GM23248 (cell line): ENCODE data around the gene MARCHF3. TPM values are rescaled to one million over a fixed set of nuclear protein-coding genes. Genes with fewer than 3 reads are reported as not detected.

Experiments
- DNase-seq: peaks from one replicate; pipeline ENCODE4 v3.0.0-alpha.2; 2015
- H2AFZ ChIP-seq: fragments of 200-600 bp; sonication (generic); 2 replicates; pipeline ENCODE4 v1.6.1; 2016; ENCODE audit warnings: antibody characterized with exemption
- H3F3A ChIP-seq: fragments of 200-600 bp; sonication (generic); 2 replicates; pipeline ENCODE4 v1.6.1; 2016; ENCODE audit warnings: mild to moderate bottlenecking, antibody characterized with exemption, mixed run types; ENCODE audit not compliant: insufficient read depth
- H3K27ac ChIP-seq: fragments of 200-600 bp; sonication (generic); 2 replicates; pipeline ENCODE4 v1.5.1; 2016; ENCODE audit warnings: mild to moderate bottlenecking
- H3K27me3 ChIP-seq: fragments of 200-600 bp; sonication (generic); replicated peaks from 2 replicates; pipeline ENCODE4 v1.6.1; 2016; ENCODE audit warnings: mild to moderate bottlenecking; ENCODE audit not compliant: insufficient read depth
- H3K36me3 ChIP-seq: fragments of 200-600 bp; sonication (generic); 2 replicates; pipeline ENCODE4 v1.6.1; 2016; ENCODE audit warnings: low read depth, mild to moderate bottlenecking
- H3K4me1 ChIP-seq: fragments of 200-600 bp; sonication (generic); 2 replicates; pipeline ENCODE4 v1.6.1; 2016; ENCODE audit warnings: mild to moderate bottlenecking; ENCODE audit not compliant: insufficient read depth
- H3K4me2 ChIP-seq: fragments of 200-600 bp; sonication (generic); one replicate; pipeline ENCODE4 v1.6.1; 2016; ENCODE audit warnings: mild to moderate bottlenecking; ENCODE audit not compliant: unreplicated experiment
- H3K4me3 ChIP-seq: fragments of 200-600 bp; sonication (generic); 2 replicates; pipeline ENCODE4 v1.5.1; 2016; ENCODE audit warnings: mild to moderate bottlenecking
- H3K79me2 ChIP-seq: fragments of 200-600 bp; sonication (generic); 2 replicates; pipeline ENCODE4 v1.6.1; 2016; ENCODE audit warnings: mild to moderate bottlenecking; ENCODE audit not compliant: insufficient read depth
- H3K9ac ChIP-seq: fragments of 200-600 bp; sonication (generic); 2 replicates; pipeline ENCODE4 v1.6.1; 2016; ENCODE audit warnings: mild to moderate bottlenecking
- H3K9me2 ChIP-seq: fragments of 200-600 bp; sonication (generic); 2 replicates; pipeline ENCODE4 v1.6.1; 2016; ENCODE audit warnings: mixed run types, mild to moderate bottlenecking, moderate library complexity; ENCODE audit not compliant: insufficient read depth
- H3K9me3 ChIP-seq: fragments of 200-600 bp; sonication (generic); one replicate; pipeline ENCODE4 v1.6.1; 2017; ENCODE audit warnings: low read depth
- H4K20me1 ChIP-seq: fragments of 200-600 bp; sonication (generic); 2 replicates; pipeline ENCODE4 v1.6.0; 2016; ENCODE audit not compliant: insufficient read depth
- EZH2 ChIP-seq: fragments of 200-600 bp; sonication (generic); IDR thresholded peaks from 2 replicates; pipeline ENCODE4 v1.6.1; 2018; ENCODE audit warnings: antibody characterized with exemption, mild to moderate bottlenecking; ENCODE audit not compliant: insufficient read depth, poor library complexity, severe bottlenecking
- EZH2phosphoT487 ChIP-seq: fragments of 200-600 bp; sonication (generic); IDR thresholded peaks from 2 replicates; pipeline ENCODE4 v1.6.1; 2018; ENCODE audit warnings: antibody characterized with exemption, moderate library complexity, mild to moderate bottlenecking, low read depth; ENCODE audit not compliant: insufficient read depth
- WGBS, 2 experiments: methylation state at CpG; one replicate each; pipeline ENCODE4 v1.1.6; 2015 to 2017; ENCODE audit warnings: low lambda C conversion rate in 2 of 2, low coverage in 1 of 2; ENCODE audit errors: missing lambda C conversion rate in 2 of 2; 5-methylcytosine and 5-hydroxymethylcytosine counted together
- in situ Hi-C: fragments of 300-500 bp; cut with MboI; formaldehyde crosslinking; loops from 2 replicates; pipeline ENCODE4 v1.15.0; 2020
- polyA plus RNA-seq: library from polyadenylated mRNA; unstranded; fragments of >200 nt; fragmentation: Nextera tagmentation; extraction: Ambion mirVana; gene quantifications from 2 replicates; pipeline ENCODE4 v1.2.1, GENCODE V29; 2016
- total RNA-seq: library from RNA; depleted of rRNA; stranded (reverse); fragments of >200 nt; shearing (Covaris generic); gene quantifications from 2 replicates; pipeline ENCODE4 v1.2.3, GENCODE V29; 2014

The MARCHF3 gene
- total and polyA plus RNA-seq, 2 experiments from 2014 or later = 3.8 to 5.8 TPM

DNA sequence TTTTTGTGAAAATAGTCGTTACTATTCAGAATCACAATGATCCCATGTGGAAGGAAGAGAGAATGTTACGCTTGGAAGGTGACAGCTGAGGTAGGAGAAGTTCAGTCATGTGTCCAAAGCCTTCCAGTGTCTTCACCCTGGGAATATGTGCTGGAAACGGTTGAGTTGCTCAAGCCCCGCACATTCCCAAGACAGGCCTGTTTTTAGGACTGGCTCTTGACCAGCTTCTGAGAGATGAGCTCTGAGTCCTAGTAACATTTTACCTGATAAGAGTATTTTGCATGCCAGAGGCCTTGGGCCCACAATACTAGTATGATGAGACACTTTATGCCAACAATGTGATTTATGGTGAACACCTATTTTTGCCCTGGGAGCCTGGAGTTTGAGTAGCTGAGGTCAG, 151.7 kb downstream of the MARCHF3 start:
- Histone ChIP-seq H3K36me3 (no peaks in the 10 kb centered on the region), H3K4me3 (no peak overlapping the region), H3F3A (peaks cover 6% of the 10 kb centered on the region; the same call in 1 of the 2 replicates), H4K20me1 (no peaks in the 10 kb centered on the region), H3K27ac (no peak overlapping the region), H2AFZ (no peak overlapping the region), H3K9me2 (no peaks in the 10 kb centered on the region), H3K79me2 (no peaks in the 10 kb centered on the region), H3K9me3 (no peaks in the 10 kb centered on the region), H3K4me1 (peaks cover 3% of the 10 kb centered on the region), H3K4me2 (no peak overlapping the region), H3K27me3 (no peaks in the 10 kb centered on the region), H3K9ac (no peak overlapping the region)
- WGBS, 2 experiments = 90 to 91% methylated on average over 4 of the region's 4 CpGs
- no peak for DNase-seq
- TF ChIP-seq EZH2 (no peak), EZH2phosphoT487 (no peak)
- in situ Hi-C loops = no loop called here

DNA sequence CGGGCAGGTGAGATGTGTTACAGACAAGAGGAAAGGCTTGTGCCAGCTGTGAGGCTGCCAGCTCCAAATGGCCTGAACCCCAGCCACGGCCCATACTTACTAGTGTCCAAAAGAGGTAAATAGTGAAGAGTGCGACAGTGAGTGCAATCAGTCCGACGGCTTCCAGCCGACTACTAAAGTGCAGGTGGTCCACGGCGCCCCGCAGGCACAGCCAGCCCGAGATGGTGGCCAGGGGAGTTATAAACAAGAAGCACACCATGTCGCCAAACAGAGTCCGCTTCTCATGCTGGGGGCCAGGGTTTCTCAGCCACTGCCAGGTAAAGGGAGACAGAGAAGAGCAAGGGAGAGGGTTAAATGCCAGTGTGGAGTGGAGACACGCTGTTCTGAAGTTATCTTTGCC, 152.3 kb downstream of the MARCHF3 start:
- no peak overlapping the region for H3K4me2 ChIP-seq
- no peaks in the 10 kb centered on the region for H3K79me2 ChIP-seq
- DNase-seq = no peak
- H2AFZ ChIP-seq = no peak overlapping the region
- H3K4me3 ChIP-seq = no peak overlapping the region
- WGBS, 2 experiments = 96% methylated on average over 13 of the region's 13 CpGs
- no peaks in the 10 kb centered on the region for H3K36me3 ChIP-seq
- H3K27ac ChIP-seq = no peak overlapping the region
- H3K27me3 ChIP-seq = no peaks in the 10 kb centered on the region
- H3K9ac ChIP-seq = no peak overlapping the region
- H3F3A ChIP-seq = 0 out of 2 replicates have a peak, but pooled peaks cover under 1% of the 10 kb centered on the region
- no peaks in the 10 kb centered on the region for H3K9me2 ChIP-seq
- H4K20me1 ChIP-seq = no peaks in the 10 kb centered on the region
- TF ChIP-seq EZH2 (no peak), EZH2phosphoT487 (no peak)
- no peaks in the 10 kb centered on the region for H3K4me1 ChIP-seq
- in situ Hi-C loops = no loop called here
- no peaks in the 10 kb centered on the region for H3K9me3 ChIP-seq

DNA sequence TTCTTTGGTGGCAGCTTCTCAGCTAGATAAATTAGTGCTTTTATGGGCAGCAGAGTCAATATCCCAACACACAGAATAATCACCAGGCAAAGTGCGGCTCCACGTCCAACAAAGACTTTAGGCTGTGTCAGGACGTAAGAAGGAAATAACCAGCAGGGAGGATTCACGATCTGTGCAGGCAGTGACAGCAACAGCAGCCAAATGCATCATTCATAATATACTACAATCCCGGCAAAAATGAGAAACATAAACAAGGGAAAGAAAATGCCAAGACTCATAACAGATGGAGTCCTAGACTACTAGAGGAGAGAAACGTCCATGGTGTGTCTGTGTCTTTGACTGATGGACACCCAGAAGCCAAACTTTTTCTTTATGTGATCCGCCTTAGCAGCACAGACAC, 152.8 kb downstream of the MARCHF3 start:
- DNase-seq = no peak
- Histone ChIP-seq H3K27ac (no peak overlapping the region), H3K4me2 (no peak overlapping the region), H3K27me3 (no peaks in the 10 kb centered on the region), H3K36me3 (no peaks in the 10 kb centered on the region), H3K9ac (no peak overlapping the region), H3K4me1 (no peaks in the 10 kb centered on the region), H3K9me2 (no peaks in the 10 kb centered on the region), H3K4me3 (no peak overlapping the region), H3F3A (no peaks in the 10 kb centered on the region), H4K20me1 (no peaks in the 10 kb centered on the region), H3K79me2 (no peaks in the 10 kb centered on the region), H2AFZ (no peak overlapping the region), H3K9me3 (no peaks in the 10 kb centered on the region)
- in situ Hi-C loops = no loop called here
- WGBS, 2 experiments = 68 to 73% methylated on average over 7 of the region's 7 CpGs
- no peak for TF ChIP-seq EZH2
- TF ChIP-seq EZH2phosphoT487 = no peak

DNA sequence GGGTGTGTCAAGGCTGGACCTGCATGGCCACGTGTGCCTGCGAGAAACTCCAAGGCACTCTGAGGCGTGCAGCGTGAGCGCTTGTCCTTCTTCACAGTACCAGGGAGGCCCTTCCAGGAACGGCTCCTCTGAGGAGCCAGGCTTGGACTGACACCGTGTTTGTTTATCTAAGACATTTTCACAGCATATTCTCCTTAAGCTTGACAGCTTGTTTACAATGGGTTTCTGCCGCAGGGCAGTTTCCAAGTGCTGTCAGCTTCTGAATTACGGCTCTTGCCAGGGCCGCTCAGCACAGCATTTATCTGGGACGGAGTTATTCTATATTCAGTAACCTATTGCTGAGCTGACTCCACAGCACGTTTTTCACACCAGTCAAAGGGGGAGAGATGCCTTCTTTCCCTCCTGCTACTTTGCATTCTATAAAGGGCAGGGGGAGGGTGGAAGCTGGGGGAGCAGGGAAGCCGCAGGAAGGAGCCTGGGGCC, 155.0 kb downstream of the MARCHF3 start:
- Histone ChIP-seq H3K79me2 (no peaks in the 10 kb centered on the region), H3K4me2 (no peak overlapping the region), H3K4me1 (no peaks in the 10 kb centered on the region), H3K4me3 (no peak overlapping the region), H3K9ac (no peak overlapping the region), H3K27me3 (no peaks in the 10 kb centered on the region), H4K20me1 (no peaks in the 10 kb centered on the region), H3K27ac (no peak overlapping the region), H3K36me3 (no peaks in the 10 kb centered on the region), H3F3A (no peaks in the 10 kb centered on the region), H3K9me2 (no peaks in the 10 kb centered on the region), H3K9me3 (no peaks in the 10 kb centered on the region), H2AFZ (no peak overlapping the region)
- no peak for TF ChIP-seq EZH2
- in situ Hi-C loops = no loop called here
- no peak for DNase-seq
- 91 to 92% methylated on average over 13 of the region's 13 CpGs for WGBS, 2 experiments
